PC-9 (cell line): Measurements from ENCODE around the gene EXOSC3. TPM values are rescaled to one million over a fixed set of nuclear protein-coding genes. Genes with fewer than 3 reads are reported as not detected.

Experiments
- BruUV-seq: library from RNA; stranded (reverse); fragments of 400-500 nt; replicated peaks from 2 replicates; lab custom pipeline; 2021; lab: Mats Ljungman, UMichigan
- CTCF ChIA-PET: fragments of 300-600 bp; sonication (Branson Sonifier 250); formaldehyde crosslinking; loops from one replicate; lab custom pipeline; 2022; ENCODE audit warnings: antibody characterized with exemption; lab: Charles Lee
- POLR2A ChIA-PET: fragments of 300-600 bp; sonication (Branson Sonifier 250); formaldehyde crosslinking; loops from one replicate; lab custom pipeline; 2022; ENCODE audit warnings: antibody characterized with exemption; ENCODE audit not compliant: unreplicated experiment; lab: Charles Lee
- DNase-seq, 2 experiments: peaks; one replicate each; pipeline versions ENCODE4 v3.0.0 to v3.0.0-alpha.2; 2015 to 2022; ENCODE audit warnings: mixed read lengths in 1 of 2
- H2AFZ ChIP-seq: fragments of 200-600 bp; sonication (generic); 2 replicates; pipeline ENCODE4 v1.8.1; 2017; ENCODE audit warnings: antibody characterized with exemption
- H3F3A ChIP-seq: fragments of 200-600 bp; sonication (generic); 2 replicates; pipeline ENCODE4 v1.8.1; 2017; ENCODE audit warnings: antibody characterized with exemption, mild to moderate bottlenecking, low read depth; ENCODE audit not compliant: insufficient read depth
- H3K27ac ChIP-seq: fragments of 200-600 bp; sonication (generic); 2 replicates; pipeline ENCODE4 v1.6.1; 2016; ENCODE audit warnings: mixed run types
- H3K27me3 ChIP-seq: fragments of 200-600 bp; sonication (generic); 2 replicates; pipeline ENCODE4 v1.6.1; 2016; ENCODE audit warnings: low read depth, mixed run types; ENCODE audit not compliant: insufficient read depth
- H3K36me3 ChIP-seq: fragments of 200-600 bp; sonication (generic); 2 replicates; pipeline ENCODE4 v1.6.1; 2016; ENCODE audit warnings: low read depth, mixed run types
- H3K4me1 ChIP-seq: fragments of 200-600 bp; sonication (generic); replicated peaks from 2 replicates; pipeline ENCODE4 v1.6.1; 2016; ENCODE audit warnings: mixed run types; ENCODE audit not compliant: insufficient read depth
- H3K4me2 ChIP-seq: fragments of 200-600 bp; sonication (generic); 2 replicates; pipeline ENCODE4 v1.6.1; 2017; ENCODE audit warnings: mixed run types
- H3K4me3 ChIP-seq: fragments of 200-600 bp; sonication (generic); 2 replicates; pipeline ENCODE4 v1.6.1; 2016; ENCODE audit warnings: mixed run types
- H3K79me2 ChIP-seq: fragments of 200-600 bp; sonication (generic); 2 replicates; pipeline ENCODE4 v1.6.1; 2017; ENCODE audit warnings: low read depth, mixed run types
- H3K9me2 ChIP-seq: fragments of 200-600 bp; sonication (generic); 2 replicates; pipeline ENCODE4 v1.8.1; 2017; ENCODE audit warnings: mild to moderate bottlenecking; ENCODE audit not compliant: insufficient read depth
- H3K9me3 ChIP-seq: fragments of 200-600 bp; sonication (generic); 2 replicates; pipeline ENCODE4 v1.8.1; 2016; ENCODE audit warnings: low read depth; ENCODE audit not compliant: insufficient read depth
- H4K20me1 ChIP-seq: fragments of 200-600 bp; sonication (generic); 2 replicates; pipeline ENCODE4 v1.8.1; 2017; ENCODE audit not compliant: insufficient read depth
- CTCF ChIP-seq: fragments of 200-600 bp; sonication (generic); conservative IDR thresholded peaks from 2 replicates; pipeline ENCODE4 v1.6.1; 2017; ENCODE audit warnings: mixed run types, antibody characterized with exemption, mild to moderate bottlenecking, moderate library complexity
- EZH2 ChIP-seq: fragments of 200-600 bp; sonication (generic); IDR thresholded peaks from 2 replicates; pipeline ENCODE4 v1.8.0; 2017; ENCODE audit warnings: antibody characterized with exemption, low read depth
- intact Hi-C: fragments of 100-400 bp; cut with micrococcal nuclease; formaldehyde crosslinking; loops from one replicate; pipeline ENCODE4 v1.10.0; 2022; ENCODE audit not compliant: unreplicated experiment
- total RNA-seq: library from RNA; stranded (reverse); gene quantifications from 2 replicates; pipeline ENCODE4 v1.2.3, GENCODE V29; 2021

EXOSC3 gene
- total RNA-seq, 1 experiment from 2014 or later: 24.7 TPM

- H3F3A ChIP-seq: peaks cover 4% of the 10 kb centered on the region; the same call in 1 of the 2 replicates
- intact Hi-C loops: no loop called here
- ChIA-PET POLR2A (no interaction called here), CTCF (no interaction called here)
- no peaks in the 10 kb centered on the region for H3K36me3 ChIP-seq
- no TSS peak for BruUV-seq
- no peaks in the 10 kb centered on the region for H3K27me3 ChIP-seq
- DNase-seq: no peak
- no peak overlapping the region for H3K4me2 ChIP-seq
- H3K79me2 ChIP-seq: peaks cover 1% of the 10 kb centered on the region; the same call in 1 of the 2 replicates
- TF ChIP-seq CTCF: no peak
- no peak for TF ChIP-seq EZH2
- no peaks in the 10 kb centered on the region for H3K9me3 ChIP-seq
- H3K27ac ChIP-seq: no peak overlapping the region
- H3K4me3 ChIP-seq: no peak overlapping the region
- no peaks in the 10 kb centered on the region for H3K9me2 ChIP-seq
- H4K20me1 ChIP-seq: no peaks in the 10 kb centered on the region; the same call in 1 of the 2 replicates
- no peaks in the 10 kb centered on the region for H3K4me1 ChIP-seq
- no peak overlapping the region for H2AFZ ChIP-seq
These were observed 35.3 kb upstream of the EXOSC3 start for GRCh38 chr9:37820142-37820541.

- Histone ChIP-seq H3K4me1 (no peaks in the 10 kb centered on the region), H3K4me2 (no peak overlapping the region), H3K9me3 (no peaks in the 10 kb centered on the region), H3K36me3 (no peaks in the 10 kb centered on the region), H3F3A (no peaks in the 10 kb centered on the region), H3K4me3 (no peak overlapping the region), H3K27me3 (no peaks in the 10 kb centered on the region), H3K9me2 (no peaks in the 10 kb centered on the region), H3K27ac (no peak overlapping the region), H2AFZ (no peak overlapping the region), H4K20me1 (no peaks in the 10 kb centered on the region; the same call in 1 of the 2 replicates), H3K79me2 (peaks cover 3% of the 10 kb centered on the region; the same call in 1 of the 2 replicates)
- BruUV-seq: no TSS peak
- no peak for DNase-seq
- intact Hi-C loops: no loop called here
- POLR2A ChIA-PET: no interaction called here
- TF ChIP-seq CTCF: no peak
- no peak for TF ChIP-seq EZH2
- CTCF ChIA-PET: no interaction called here
These were observed 34.0 kb upstream of the EXOSC3 start for GRCh38 chr9:37818849-37819248.

- H4K20me1 ChIP-seq: peaks cover 5% of the 10 kb centered on the region; the same call in 1 of the 2 replicates
These were observed 28.0 kb upstream of the EXOSC3 start for GRCh38 chr9:37812773-37813379.

More at GRCh38 chr9:37812773-37813379, 28.0 kb upstream of the EXOSC3 start:
- Histone ChIP-seq H3K4me2 (no peak overlapping the region), H3K9me2 (no peaks in the 10 kb centered on the region), H3K79me2 (peaks cover 13% of the 10 kb centered on the region; the same call in 1 of the 2 replicates), H3K27ac (0 out of 2 replicates have a peak overlapping the region, but pooled peaks have one; percentile 3), H3K4me3 (no peak overlapping the region), H3K4me1 (no peaks in the 10 kb centered on the region), H3K36me3 (no peaks in the 10 kb centered on the region), H3K9me3 (no peaks in the 10 kb centered on the region), H3K27me3 (no peaks in the 10 kb centered on the region), H2AFZ (no peak overlapping the region), H3F3A (no peaks in the 10 kb centered on the region)
- intact Hi-C loops: no loop called here
- no peak for DNase-seq
- ChIA-PET CTCF (no interaction called here), POLR2A (interaction anchor here (0.6 kb wide), 1 partner anchor 220 kb away, joined by 6 read pairs; no protein-coding TSS in a partner anchor)
- BruUV-seq: no TSS peak
- no peak for TF ChIP-seq CTCF
- no peak for TF ChIP-seq EZH2
